ENCODE data around the gene BTBD2. TPM values are rescaled to one million over a fixed set of nuclear protein-coding genes. Genes with fewer than 3 reads are reported as not detected.
A peak's percentile ranks its signal among the peaks of the same experiment; 100 is the strongest.

The BTBD2 gene
- total RNA-seq, 1 experiment from 2014 or later = 52.2 TPM

- Mint-ChIP-seq H3K4me1 (ENCODE audit: low read depth, unreplicated experiment) (no peaks in the 10 kb centered on the region), H3K27ac (ENCODE audit: unreplicated experiment) (no peak overlapping the region), H3K36me3 (ENCODE audit: insufficient read depth, unreplicated experiment) (peaks cover 28% of the 10 kb centered on the region), H3K9me3 (ENCODE audit: unreplicated experiment) (no peaks in the 10 kb centered on the region), H3K27me3 (ENCODE audit: insufficient read depth, unreplicated experiment) (no peaks in the 10 kb centered on the region), H3K4me3 (ENCODE audit: unreplicated experiment) (peak overlapping the region; percentile 14)
- POLR2A ChIA-PET = no interaction called here
- intact Hi-C loops (cut with micrococcal nuclease; ENCODE audit: unreplicated experiment) = no loop called here
- H3K4me1 ChIP-seq = peaks cover 4% of the 10 kb centered on the region; the same call in 1 of the 2 replicates
- BruUV-seq (replicated peaks) = no TSS peak
- H3K27me3 ChIP-seq (replicated peaks; ENCODE audit: control insufficient read depth, insufficient read depth, low read length) = no peaks in the 10 kb centered on the region
- CTCF ChIA-PET = no interaction called here
- no peaks in the 10 kb centered on the region for H3K9me3 ChIP-seq
- H3K36me3 ChIP-seq (ENCODE audit: control insufficient read depth, insufficient read depth, low read length) = peaks cover 1% of the 10 kb centered on the region; the same call in 1 of the 2 replicates
- TF ChIP-seq CTCF (IDR thresholded peaks at IDR 0.05; ENCODE audit: insufficient read depth in 1 of 2, low read depth in 1 of 2, low read length in 1 of 2, severe bottlenecking in 1 of 2, unreplicated experiment in 1 of 2) = no peak
- DNase-seq = no peak
- no peak overlapping the region for H3K4me3 ChIP-seq (ENCODE audit: low read depth, low read length)
Measured at GRCh38 chr19:2043251-2043641, 27.7 kb upstream of the BTBD2 start.

- H3K9me3 Mint-ChIP-seq (ENCODE audit: unreplicated experiment) = no peaks in the 10 kb centered on the region
- CTCF ChIA-PET = no interaction called here
Measured at GRCh38 chr19:2042485-2043250, 27.2 kb upstream of the BTBD2 start.

More at GRCh38 chr19:2042485-2043250, 27.2 kb upstream of the BTBD2 start:
- Mint-ChIP-seq H3K27me3 (ENCODE audit: insufficient read depth, unreplicated experiment) (no peaks in the 10 kb centered on the region), H3K4me3 (ENCODE audit: unreplicated experiment) (peak overlapping the region; percentile 29), H3K36me3 (ENCODE audit: insufficient read depth, unreplicated experiment) (peaks cover 32% of the 10 kb centered on the region), H3K4me1 (ENCODE audit: low read depth, unreplicated experiment) (no peaks in the 10 kb centered on the region), H3K27ac (ENCODE audit: unreplicated experiment) (no peak overlapping the region)
- H3K9me3 ChIP-seq = no peaks in the 10 kb centered on the region
- BruUV-seq (replicated peaks) = no TSS peak
- no peak for DNase-seq
- no peaks in the 10 kb centered on the region for H3K27me3 ChIP-seq (replicated peaks; ENCODE audit: control insufficient read depth, insufficient read depth, low read length)
- TF ChIP-seq CTCF (IDR thresholded peaks at IDR 0.05; ENCODE audit: insufficient read depth in 1 of 2, low read depth in 1 of 2, low read length in 1 of 2, severe bottlenecking in 1 of 2, unreplicated experiment in 1 of 2) = no peak
- peaks cover 4% of the 10 kb centered on the region; the same call in 1 of the 2 replicates for H3K4me1 ChIP-seq
- H3K4me3 ChIP-seq (ENCODE audit: low read depth, low read length) = no peak overlapping the region; the same call in 1 of the 2 replicates
- H3K36me3 ChIP-seq (ENCODE audit: control insufficient read depth, insufficient read depth, low read length) = peaks cover 1% of the 10 kb centered on the region; the same call in 1 of the 2 replicates
- intact Hi-C loops (cut with micrococcal nuclease; ENCODE audit: unreplicated experiment) = no loop called here
- POLR2A ChIA-PET = interaction anchor here (0.6 to 1.0 kb wide), 3 partner anchors 9 to 265 kb away, joined by 3 to 8 read pairs (median 4); no protein-coding TSS in a partner anchor

Data from Caco-2 (cell line).